ENCODE data around the gene CPA5. TPM values are rescaled to one million over a fixed set of nuclear protein-coding genes. Genes with fewer than 3 reads are reported as not detected.

Gene CPA5
- total and polyA plus RNA-seq, 2 of the 8 experiments (the other 6 are each of a cell fraction or from before 2014, with no cell fraction given): 0.12 TPM; not detected in 1

DNA sequence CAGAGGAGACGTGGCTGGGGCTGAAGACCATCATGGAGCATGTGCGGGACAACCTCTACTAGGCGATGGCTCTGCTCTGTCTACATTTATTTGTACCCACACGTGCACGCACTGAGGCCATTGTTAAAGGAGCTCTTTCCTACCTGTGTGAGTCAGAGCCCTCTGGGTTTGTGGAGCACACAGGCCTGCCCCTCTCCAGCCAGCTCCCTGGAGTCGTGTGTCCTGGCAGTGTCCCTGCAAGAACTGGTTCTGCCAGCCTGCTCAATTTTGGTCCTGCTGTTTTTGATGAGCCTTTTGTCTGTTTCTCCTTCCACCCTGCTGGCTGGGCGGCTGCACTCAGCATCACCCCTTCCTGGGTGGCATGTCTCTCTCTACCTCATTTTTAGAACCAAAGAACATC is 22.0 kb upstream of the CPA5 start:
- H3K4me1 ChIP-seq (replicated peaks in 1 of 4; ENCODE audit: control insufficient read depth in 3 of 4, insufficient read depth in 4 of 4, low read length in 3 of 4): peaks cover 0 to 4% (median 1%) of the 10 kb centered on the region in 4 experiments; a peak in 2 of 7 replicates
- no peak overlapping the region for H4K91ac ChIP-seq (replicated peaks; ENCODE audit: insufficient read length, low read length)
- no peaks in the 10 kb centered on the region for H4K20me1 ChIP-seq (replicated peaks in 1 of 2; ENCODE audit: control insufficient read depth in 1 of 2, insufficient read depth in 2 of 2, low read length in 2 of 2)
- no peaks in the 10 kb centered on the region for H3K79me1 ChIP-seq (ENCODE audit: low read depth, low read length)
- ChIA-PET POLR2A (ENCODE audit: partially characterized antibody) (no interaction called here), CTCF (ENCODE audit: partially characterized antibody) (interaction anchor here (0.8 to 2.0 kb wide), 3 partner anchors 11 to 68 kb away, joined by 3 to 4 read pairs (median 3); no protein-coding TSS in a partner anchor)
- H2AFZ ChIP-seq (ENCODE audit: low read length): no peak overlapping the region; the same call in 1 of the 2 replicates
- no peak overlapping the region for H3K4me2 ChIP-seq (ENCODE audit: insufficient read depth in 1 of 2, low read depth in 2 of 2, low read length in 2 of 2)
- no peak overlapping the region for H3K56ac ChIP-seq (replicated peaks; ENCODE audit: insufficient read length, low read depth, low read length)
- no peak overlapping the region for H2BK20ac ChIP-seq (ENCODE audit: low read length)
- H2AK5ac ChIP-seq (ENCODE audit: low read depth, low read length): no peak overlapping the region
- H3K9me3 ChIP-seq (ENCODE audit: insufficient read depth in 2 of 2, low read depth in 1 of 2, low read length in 1 of 2): no peaks in the 10 kb centered on the region
- H2BK12ac ChIP-seq (ENCODE audit: low read depth, low read length): no peak overlapping the region
- no peaks in the 10 kb centered on the region for H3K36me3 ChIP-seq (ENCODE audit: control insufficient read depth in 2 of 4, insufficient read depth in 4 of 4, low read length in 3 of 4)
- H2BK15ac ChIP-seq (ENCODE audit: low read length): no peak overlapping the region
- DNase-seq (ENCODE audit: low read depth in 1 of 2, low spot score in 2 of 2): no peak
- H3K23ac ChIP-seq (ENCODE audit: insufficient read length): no peak overlapping the region
- H2BK5ac ChIP-seq (ENCODE audit: low read depth, low read length): no peak overlapping the region
- no peak overlapping the region for H4K5ac ChIP-seq (ENCODE audit: insufficient read length, low read depth, low read length)
- no peak overlapping the region for H4K8ac ChIP-seq (ENCODE audit: extremely low read depth, insufficient read depth, low read length)
- no peak overlapping the region for H3K18ac ChIP-seq (ENCODE audit: extremely low read depth, low read length)
- no peaks in the 10 kb centered on the region for H3K79me2 ChIP-seq (ENCODE audit: control insufficient read depth in 1 of 2, insufficient read depth in 2 of 2, low read length in 2 of 2)
- no peaks in the 10 kb centered on the region for H3K23me2 ChIP-seq (ENCODE audit: low read depth, low read length)
- no peak overlapping the region for H3K27ac ChIP-seq (ENCODE audit: low read depth, low read length)
- H3K9ac ChIP-seq (replicated peaks in 1 of 4; ENCODE audit: extremely low read depth in 1 of 4, low read depth in 3 of 4, low read length in 3 of 4): no peak overlapping the region
- H2BK120ac ChIP-seq (replicated peaks; ENCODE audit: low read depth, low read length): no peak overlapping the region
- no peak overlapping the region for H3K4me3 ChIP-seq (ENCODE audit: extremely low read depth in 1 of 4, insufficient read depth in 2 of 4, low read depth in 3 of 4, low read length in 4 of 4)
- no peak overlapping the region for H3K14ac ChIP-seq (ENCODE audit: insufficient read length)
- no peak overlapping the region for H3K4ac ChIP-seq (replicated peaks; ENCODE audit: insufficient read length, low read depth, low read length)
- H3K27me3 ChIP-seq (replicated peaks in 1 of 4; ENCODE audit: control insufficient read depth in 3 of 4, extremely low read depth in 1 of 4, insufficient read depth in 3 of 4, low read length in 3 of 4): no peaks in the 10 kb centered on the region
- no peak for FAIRE-seq
- 86% methylated on average over 7 of the region's 7 CpGs; no CpG with 5 or more reads in 1 of the 2 experiments for WGBS, 2 experiments (ENCODE audit: extremely low coverage in 1 of 2, insufficient coverage in 1 of 2, insufficient read length in 1 of 2, insufficient replicate concordance in 2 of 2, low coverage in 1 of 2, low lambda C conversion rate in 2 of 2, missing lambda C conversion rate in 1 of 2)
- TF ChIP-seq SAP30 (IDR thresholded peaks at IDR 0.05; ENCODE audit: insufficient read depth, insufficient replicate concordance, low read length): no peak

Data from H1 (cell line).